Stimulated activated CD8-positive, alpha-beta memory T cell treated with anti-CD3 and anti-CD28 coated beads, Interleukin-7, amount 100 ng/mL, for 4 hours (primary cell): ENCODE data around the gene S100Z.
"Not testable (repeated sequence)": the region's sequence is repeated elsewhere in the genome, so short reads cannot be mapped to it uniquely, and the experiment has no call there.

Experiments
- DNase-seq, 2 donors: peaks; one replicate each; pipeline ENCODE4 v3.0.0-alpha.2; 2020; ENCODE audit warnings: low read depth in 2 of 2

S100Z gene

GRCh38 chr5:76849419-76850291, at the start of gene S100Z:
S100Z (plus strand) TSS chr5:76850014; CDS start chr5:76875360, 25,346 bp downstream.
- DNase-seq, result no peak

GRCh38 chr5:76800579-76800978, 49.2 kb upstream of the S100Z start:
- no peak for DNase-seq

GRCh38 chr5:76801159-76801802, 48.5 kb upstream of the S100Z start:
- no peak for DNase-seq

DNA sequence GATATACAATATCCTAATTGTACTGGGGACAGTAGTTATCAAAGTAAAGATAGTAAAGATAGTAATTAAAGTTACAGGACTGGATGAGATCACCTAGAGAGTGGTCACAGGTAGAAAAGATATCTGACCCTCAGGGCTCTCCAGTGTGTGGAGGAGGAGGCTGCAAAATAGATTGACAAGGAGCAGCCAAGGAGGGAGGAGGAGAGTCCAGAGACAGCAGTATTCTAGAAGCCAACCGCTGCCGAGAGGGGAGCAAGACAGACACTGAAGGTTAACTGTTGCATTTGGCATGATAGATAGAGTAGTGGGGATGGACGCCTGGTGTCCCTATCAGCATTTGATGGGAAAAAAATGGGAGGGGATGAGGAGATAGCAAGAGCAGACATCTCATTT, 48.0 kb upstream of the S100Z start:
- no peak for DNase-seq

DNA sequence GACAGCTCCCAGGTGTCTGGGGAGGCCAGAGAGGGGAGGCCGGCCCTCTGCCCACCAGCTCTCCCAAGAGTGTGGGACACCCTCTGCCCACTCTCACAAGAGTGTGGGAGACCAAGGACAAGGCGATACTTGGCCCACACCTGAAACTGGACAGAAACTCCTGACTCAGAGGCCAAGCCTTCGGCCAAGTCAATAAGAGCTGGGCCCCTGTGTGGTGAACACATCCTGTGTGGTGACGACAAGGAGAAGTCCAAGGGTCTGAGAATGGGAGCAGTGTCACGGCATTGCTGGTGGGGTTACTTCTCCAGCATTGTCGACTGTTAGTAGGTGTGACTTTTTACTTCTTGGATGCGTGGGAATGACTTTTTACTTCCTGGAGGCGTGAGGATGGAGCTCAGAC, 45.5 kb upstream of the S100Z start:
- no peak for DNase-seq

DNA sequence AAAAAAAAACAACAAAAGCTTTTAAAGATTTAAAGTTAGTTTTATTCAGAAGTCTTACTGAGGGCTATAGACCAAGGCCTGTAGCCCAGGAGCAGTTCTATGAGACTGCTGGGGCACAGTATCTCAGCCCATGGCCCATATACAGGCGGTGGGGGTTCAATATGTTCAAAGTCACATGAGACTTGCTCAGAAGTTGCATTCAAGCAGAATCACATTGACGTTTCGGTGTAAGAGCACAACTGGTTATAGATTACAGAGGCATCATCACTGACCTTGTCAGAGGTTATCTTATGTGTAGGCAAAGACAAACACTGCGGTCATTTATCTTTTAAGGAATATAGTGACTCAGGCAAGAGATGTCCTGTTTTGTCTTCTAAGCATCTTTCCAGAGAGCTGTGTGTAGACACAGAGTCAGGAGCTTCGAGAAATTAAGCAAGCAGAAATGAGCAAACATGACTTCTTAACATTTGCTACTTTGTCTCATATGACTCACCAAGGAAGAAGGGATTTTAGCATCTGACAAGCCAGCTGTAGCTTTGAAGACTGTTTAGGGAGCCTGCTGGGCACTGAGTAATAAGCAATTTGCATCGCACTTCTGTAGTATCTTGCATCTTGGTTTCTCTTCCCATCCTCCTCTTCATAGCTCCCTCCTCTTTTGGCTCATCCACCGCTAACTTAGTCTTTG, 43.9 kb upstream of the S100Z start:
- DNase-seq, result no peak

- DNase-seq, result no peak
Measured at GRCh38 chr5:76807296-76807695, 42.5 kb upstream of the S100Z start.

DNA sequence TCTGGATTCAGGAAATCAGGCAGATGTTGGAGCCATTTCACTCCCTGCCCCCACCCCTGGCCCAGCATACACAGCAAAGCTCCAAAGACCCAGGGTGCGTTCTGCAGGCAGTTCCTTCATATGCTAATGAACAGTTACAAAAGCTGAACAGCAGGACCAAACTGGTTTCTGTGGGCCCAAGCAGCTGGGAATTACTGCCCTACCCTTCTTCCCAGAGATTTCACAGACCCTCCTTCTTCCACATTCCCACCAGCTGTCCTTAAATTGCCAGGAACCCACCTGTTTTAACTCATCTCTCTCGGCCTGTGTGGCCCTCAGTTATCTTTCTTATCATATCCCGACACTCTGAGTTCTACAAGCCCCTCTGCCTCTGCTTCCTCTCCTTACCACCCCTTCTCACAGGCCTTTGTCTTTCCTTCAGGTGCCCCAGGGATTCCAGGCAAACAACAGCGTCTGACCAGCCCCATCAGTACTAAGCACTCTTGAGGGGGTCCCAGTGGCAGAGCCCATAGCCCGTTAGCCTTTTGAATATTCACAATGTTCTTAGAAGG, 41.6 kb upstream of the S100Z start:
- no peak for DNase-seq

GRCh38 chr5:76809141-76809540, 40.7 kb upstream of the S100Z start:
- DNase-seq, result no peak

DNA sequence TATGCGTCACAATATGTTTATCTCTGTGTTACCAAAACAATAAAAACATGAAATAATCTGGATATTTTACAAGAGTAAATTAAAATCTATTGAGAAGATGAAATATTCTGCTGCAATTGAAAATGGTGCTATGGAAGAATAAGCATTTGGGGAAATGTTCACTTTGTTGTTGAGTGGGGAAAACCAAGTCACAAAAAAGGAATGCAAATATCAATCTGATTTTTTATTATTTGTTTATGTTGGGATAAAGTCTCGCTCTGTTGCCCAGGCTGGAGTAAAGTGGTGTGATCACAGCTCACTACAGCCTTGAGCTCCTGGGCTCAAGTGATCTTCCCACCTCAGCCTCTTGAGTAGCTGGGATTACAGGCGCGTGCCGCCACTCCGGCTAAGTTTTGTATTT, 39.6 kb upstream of the S100Z start:
- no peak for DNase-seq

GRCh38 chr5:76811214-76811613, 38.6 kb upstream of the S100Z start:
- no peak for DNase-seq

- not testable (repeated sequence) for DNase-seq
Measured at GRCh38 chr5:76812209-76812608, 37.6 kb upstream of the S100Z start.

GRCh38 chr5:76813982-76814562, 35.7 kb upstream of the S100Z start:
- no peak for DNase-seq

GRCh38 chr5:76816110-76816831, 33.5 kb upstream of the S100Z start:
- DNase-seq, result no peak

- peak in 1 of 2 donors; percentile 47 for DNase-seq
Measured at GRCh38 chr5:76818844-76819831, 30.7 kb upstream of the S100Z start, which contains the start of gene F2RL1. F2RL1 (plus strand) TSS chr5:76819030; CDS start chr5:76819183, 153 bp downstream.

DNA sequence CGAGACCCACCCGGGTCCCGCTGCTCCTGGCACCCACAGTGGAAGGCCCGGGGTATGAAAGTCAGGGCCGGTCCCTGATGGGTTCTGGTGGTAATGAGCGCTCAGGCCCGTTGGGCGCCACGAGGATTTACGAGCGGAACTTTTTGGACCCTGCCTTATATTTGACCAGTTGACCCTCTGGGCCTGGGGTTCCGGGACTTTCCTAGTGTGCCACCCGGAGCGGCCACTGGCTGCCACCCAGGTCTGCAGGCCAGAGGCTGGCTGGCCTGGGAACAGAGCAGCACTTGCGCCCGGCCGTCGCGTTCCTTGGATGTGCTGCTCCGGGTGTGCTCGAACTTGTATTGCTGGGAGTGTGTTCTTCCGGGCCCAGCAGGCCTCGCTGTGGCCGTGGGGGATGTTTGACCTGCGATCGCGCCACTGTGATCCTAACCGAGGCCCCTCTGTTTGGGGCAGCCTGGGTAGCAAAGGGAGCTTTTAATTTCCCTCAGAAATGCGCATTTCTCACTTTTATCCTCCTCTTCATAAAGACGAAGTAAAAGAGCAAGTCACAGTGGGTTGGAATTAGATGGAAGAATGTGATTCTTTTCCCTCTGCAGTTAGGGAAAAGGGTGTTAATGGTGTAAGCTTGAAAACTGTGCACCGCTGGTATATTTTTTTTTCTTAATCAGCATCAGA, 29.8 kb upstream of the S100Z start:
- DNase-seq, result no peak

GRCh38 chr5:76820526-76820890, 29.3 kb upstream of the S100Z start:
- no peak for DNase-seq

DNA sequence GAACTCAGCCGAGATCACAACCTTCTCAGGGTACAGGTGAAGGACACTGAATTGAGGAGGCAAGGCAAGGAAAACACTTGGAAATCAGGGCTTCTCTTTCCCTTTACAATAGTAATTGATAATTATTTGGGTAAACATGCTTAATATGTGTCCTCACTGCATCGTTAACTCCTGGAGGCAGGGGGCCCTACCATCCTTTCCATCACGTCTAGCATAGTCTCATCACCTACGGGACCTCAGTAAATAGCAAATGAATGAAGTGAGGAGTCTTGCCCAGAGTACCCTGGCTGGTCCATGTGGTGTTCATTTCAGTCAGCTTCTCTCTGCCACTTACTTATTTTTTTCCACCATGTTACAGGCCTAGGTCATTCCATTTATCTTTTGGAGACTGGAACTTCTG, 28.7 kb upstream of the S100Z start:
- DNase-seq, result no peak

DNA sequence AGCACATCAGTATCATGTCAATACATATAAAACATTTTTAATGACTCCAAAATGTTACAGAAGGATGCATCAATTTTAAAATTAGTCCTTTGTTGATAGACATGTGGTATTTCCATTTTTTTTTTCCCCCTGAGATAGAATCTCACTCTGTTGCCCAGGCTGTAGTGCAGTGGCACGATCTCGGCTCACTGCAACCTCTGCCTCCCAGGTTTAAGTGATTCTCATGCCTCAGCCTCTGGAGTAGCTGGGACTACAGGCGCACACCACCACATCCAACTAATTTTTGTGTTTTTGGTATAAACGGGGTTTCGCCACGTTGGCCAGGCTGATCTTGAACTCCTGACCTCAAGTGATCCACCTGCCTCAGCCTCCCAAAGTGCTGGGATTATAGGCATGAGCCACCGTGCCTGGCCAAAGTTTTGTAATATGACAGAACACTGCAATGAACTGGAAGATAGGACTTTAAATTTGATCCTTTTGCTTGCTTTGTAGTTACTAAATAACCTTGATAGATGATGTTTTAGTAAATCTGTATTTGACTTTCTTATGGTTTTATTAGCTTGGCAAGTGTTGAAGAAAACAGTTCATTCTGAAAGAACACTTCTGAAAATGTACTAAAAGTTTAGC, 27.6 kb upstream of the S100Z start:
- DNase-seq, result not testable (repeated sequence)
